ENCODE measurements around the gene RPL13A.
A peak's percentile ranks its signal among the peaks of the same experiment; 100 is the strongest.

The RPL13A gene

DNA sequence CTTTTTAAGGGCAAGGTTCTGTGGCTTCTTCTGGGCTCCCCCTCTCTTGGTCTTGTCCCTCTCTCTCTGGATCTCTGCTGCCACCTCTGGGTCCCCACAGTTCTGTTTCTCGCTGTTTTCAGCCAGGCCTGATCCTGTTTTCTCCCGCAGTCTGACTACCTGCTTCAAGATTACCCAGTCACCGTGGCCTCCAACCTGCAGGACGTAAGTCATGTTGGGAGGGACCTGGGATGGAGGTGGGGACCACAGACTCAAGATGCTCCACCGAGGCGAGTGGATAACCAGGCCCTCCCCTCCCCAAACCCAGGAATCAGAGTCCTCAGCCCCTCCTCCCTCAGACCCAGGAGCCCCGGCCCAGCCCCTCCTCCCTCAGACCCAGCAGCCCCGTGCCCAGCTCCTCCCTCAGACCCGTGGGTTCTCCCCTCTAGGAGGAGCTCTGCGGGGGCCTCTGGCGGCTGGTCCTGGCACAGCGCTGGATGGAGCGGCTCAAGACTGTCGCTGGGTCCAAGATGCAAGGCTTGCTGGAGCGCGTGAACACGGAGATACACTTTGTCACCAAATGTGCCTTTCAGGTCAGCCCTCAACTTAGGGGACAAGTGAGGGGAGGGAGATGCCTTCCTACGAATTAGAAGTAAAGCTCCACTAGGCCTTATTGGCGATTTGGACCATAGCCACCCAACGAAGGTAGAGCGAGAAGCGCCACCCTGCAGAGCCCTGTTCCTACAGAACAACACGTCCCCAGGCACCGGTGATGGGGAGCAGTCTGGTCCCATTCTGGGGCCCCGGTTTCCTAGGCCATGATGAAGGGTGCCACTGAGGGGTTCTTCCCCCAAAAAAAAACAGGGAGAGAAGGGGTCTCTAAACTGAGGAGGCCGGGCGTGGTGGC, 11.2 kb upstream of the RPL13A start:
- no peak for TF ChIP-seq JUND (IDR thresholded peaks at IDR 0.05; ENCODE audit: low read depth)
- peak; percentile 38 to 60 for DNase-seq (ENCODE audit: low read depth in 1 of 2, low spot score in 1 of 2)
- in situ Hi-C loops (cut with HindIII; ENCODE audit: low pct_unique_long_range_greater_than_20kb, low sequenced_read_pairs), result no loop called here

DNA sequence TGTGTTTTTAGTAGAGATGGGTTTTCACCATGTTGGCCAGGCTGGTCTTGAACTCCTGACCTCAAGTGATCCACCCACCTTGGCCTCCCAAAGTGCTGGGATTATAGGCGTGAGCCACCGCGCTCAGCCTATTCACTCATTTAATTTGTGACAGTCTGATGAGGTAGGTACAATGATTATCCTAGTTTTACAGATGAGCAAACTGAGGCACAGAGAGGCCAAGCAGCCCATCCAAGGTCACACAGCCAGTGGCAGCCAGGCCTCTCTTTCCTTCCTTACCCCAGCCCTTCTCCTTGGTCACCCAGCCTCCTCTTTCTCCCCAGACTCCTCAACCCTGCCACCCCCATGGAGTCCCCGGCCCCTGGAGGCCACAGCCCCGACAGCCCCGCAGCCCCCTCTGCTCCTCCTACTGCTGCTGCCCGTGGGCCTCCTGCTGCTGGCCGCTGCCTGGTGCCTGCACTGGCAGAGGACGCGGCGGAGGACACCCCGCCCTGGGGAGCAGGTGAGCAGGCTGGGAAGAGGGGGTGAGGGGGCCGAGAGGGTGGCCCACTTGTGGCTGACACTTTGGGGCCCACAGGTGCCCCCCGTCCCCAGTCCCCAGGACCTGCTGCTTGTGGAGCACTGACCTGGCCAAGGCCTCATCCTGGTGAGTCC, 7.3 kb upstream of the RPL13A start:
- TF ChIP-seq JUND (IDR thresholded peaks at IDR 0.05; ENCODE audit: low read depth), result no peak
- in situ Hi-C loops (cut with HindIII; ENCODE audit: low pct_unique_long_range_greater_than_20kb, low sequenced_read_pairs), result no loop called here
- DNase-seq (ENCODE audit: low read depth in 1 of 2, low spot score in 1 of 2), result no peak

DNA sequence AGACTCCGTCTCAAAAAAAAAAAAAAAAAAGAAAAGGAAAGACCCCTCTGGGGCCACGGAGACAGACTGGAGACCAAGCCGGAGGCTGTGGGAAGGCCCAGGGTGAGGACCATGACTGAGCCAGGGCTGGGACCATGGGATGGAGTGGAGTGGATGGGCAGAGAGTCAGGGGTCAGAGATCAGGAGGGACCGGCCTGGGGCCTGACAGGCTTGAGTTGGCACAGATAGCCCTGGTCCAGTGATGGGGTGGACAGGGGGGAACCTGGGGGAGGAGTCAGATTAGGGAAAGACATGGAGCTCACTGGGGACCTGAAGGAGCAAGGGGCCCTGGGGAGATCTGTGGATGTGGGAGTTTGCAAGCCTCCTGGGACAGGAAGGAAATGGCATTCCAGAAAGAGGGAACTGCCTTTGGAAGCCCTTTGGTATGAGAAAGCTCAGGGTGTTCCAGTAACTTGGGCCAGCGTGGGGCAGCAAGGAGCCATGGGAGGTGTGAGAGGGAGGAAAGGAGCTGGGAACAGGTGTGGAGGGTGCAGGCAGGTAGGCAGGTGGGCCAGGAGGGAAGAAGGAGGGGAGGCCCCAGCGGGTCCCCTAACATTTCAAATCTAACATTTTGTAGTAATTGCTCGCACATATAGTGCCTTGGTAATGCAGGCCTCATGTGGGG, 6.3 kb upstream of the RPL13A start:
- TF ChIP-seq JUND (IDR thresholded peaks at IDR 0.05; ENCODE audit: low read depth), result no peak
- in situ Hi-C loops (cut with HindIII; ENCODE audit: low pct_unique_long_range_greater_than_20kb, low sequenced_read_pairs), result no loop called here
- DNase-seq (ENCODE audit: low read depth in 1 of 2, low spot score in 1 of 2), result no peak

DNA sequence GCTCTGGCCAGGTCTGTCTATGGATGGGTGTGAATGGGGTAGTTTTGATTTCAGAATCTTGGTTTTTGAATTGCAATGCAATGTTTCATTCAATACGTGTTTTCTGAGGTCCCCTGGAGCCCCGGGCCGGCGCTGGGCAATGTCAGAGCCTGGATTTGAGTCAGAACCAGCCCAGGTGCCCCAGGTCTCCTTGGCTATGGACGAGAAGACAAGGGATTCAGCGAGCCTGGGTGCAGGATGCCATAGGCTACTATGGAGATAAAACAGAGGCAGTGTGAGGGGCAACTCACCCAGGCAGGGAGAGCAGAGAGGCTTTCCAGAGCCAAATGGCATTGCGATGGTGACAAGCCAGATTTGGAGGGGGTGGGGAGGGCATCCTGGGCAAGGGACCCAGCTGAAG, 1.2 kb upstream of the RPL13A start:
- in situ Hi-C loops (cut with HindIII; ENCODE audit: low pct_unique_long_range_greater_than_20kb, low sequenced_read_pairs), result no loop called here
- no peak for TF ChIP-seq JUND (IDR thresholded peaks at IDR 0.05; ENCODE audit: low read depth)
- DNase-seq (ENCODE audit: low read depth in 1 of 2, low spot score in 1 of 2), result no peak

DNA sequence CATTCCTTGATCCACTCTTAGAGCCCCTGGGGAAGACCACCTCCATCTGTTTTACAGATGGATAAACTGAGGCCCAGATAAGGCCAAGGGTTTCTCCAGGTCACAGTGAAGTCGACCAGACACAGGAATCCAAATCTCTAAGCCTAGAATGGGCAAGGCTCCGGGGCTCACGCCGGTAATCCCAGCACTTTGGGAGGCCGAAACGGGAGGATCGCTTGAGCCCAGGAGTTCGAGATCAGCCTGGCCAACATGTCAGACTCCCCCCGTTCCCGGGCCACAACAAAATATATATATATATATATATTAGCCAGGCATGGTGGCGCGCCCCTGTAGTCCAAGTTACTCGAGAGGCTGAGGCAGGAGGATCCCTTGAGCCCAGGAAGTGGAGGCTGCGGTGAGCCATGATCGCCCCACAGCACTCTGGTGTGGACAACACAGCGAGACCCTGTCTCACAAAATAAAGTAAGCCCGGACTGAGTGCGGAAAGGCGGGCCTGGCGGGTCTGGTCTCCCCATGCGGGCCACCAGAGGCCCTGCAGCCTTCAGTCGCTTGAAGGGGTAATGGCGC, 615 bp upstream of the RPL13A start:
- in situ Hi-C loops (cut with HindIII; ENCODE audit: low pct_unique_long_range_greater_than_20kb, low sequenced_read_pairs), result no loop called here
- no peak for DNase-seq (ENCODE audit: low read depth in 1 of 2, low spot score in 1 of 2)
- no peak for TF ChIP-seq JUND (IDR thresholded peaks at IDR 0.05; ENCODE audit: low read depth)

DNA sequence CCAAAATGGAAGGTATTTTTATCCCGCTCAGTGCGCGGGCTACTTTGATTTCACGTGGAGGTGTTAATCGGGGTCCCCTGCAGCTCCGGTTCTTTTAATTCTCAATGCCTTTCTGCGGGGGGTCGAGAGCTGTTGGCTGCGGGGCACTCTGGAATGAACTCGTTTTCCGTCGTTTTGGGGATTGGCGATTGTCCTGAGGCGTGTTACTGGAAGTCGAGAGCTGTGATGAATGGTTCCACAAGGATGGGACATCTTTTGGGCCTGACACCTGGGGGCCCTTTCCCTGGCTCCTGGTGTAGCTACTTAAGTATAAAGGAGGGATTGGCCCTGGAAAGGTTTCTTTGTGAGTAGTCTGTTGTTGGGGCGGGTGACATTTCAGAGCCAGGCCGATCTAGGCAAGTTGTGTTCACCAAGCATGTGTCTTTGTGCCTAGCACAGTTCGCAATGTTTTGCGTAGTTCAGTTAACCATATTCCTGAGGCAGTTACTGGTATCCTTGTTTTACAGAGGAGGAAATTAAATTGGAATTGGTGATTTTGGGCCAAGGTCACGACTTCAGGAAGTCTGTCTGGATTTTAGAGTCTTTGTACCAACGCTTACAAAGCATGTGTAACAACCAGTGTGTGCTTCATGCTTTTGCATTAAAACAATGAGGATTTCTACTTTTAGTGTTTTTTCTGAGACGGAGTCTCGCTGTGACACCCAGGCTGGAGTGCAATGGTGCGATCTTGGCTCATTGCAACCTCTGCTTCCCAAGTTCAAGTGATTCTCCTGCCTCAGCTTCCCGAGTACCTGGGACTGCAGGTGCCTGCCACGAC, 846 bp downstream of the RPL13A start:
- no peak for DNase-seq (ENCODE audit: low read depth in 1 of 2, low spot score in 1 of 2)
- in situ Hi-C loops (cut with HindIII; ENCODE audit: low pct_unique_long_range_greater_than_20kb, low sequenced_read_pairs), result no loop called here
- TF ChIP-seq JUND (IDR thresholded peaks at IDR 0.05; ENCODE audit: low read depth), result no peak

DNA sequence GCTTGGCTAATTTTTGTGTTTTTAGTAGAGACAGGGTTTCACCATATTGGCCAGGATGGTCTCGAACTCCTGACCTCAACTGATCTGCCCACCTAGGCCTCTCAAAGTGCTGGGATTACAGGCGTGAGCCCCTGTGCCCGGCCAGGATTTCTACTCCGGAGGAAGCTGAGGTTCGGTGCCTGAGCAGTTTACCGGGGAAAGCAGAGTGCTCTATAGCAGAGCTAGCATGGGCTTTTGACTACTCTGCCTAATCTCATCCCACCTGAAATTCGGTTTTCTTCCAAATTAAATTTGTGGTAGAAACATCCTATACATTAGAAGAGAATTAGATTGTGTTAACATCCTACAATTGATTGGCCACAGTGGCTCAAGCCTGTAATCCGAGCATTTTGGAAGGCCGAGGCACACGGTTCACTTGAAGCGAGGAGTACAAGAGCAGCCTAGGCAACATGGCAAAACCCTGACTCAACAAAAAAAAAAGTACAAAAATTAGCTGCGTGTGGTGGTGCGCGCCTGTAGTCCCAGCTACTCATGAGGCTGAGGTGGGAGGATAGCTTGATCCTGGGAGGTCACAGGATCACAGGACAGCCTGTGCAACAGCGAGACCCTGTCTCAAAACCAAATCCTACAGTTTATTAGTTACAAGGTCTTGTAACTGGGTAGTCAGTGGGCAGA, 1.6 kb downstream of the RPL13A start:
- TF ChIP-seq JUND (IDR thresholded peaks at IDR 0.05; ENCODE audit: low read depth), result no peak
- in situ Hi-C loops (cut with HindIII; ENCODE audit: low pct_unique_long_range_greater_than_20kb, low sequenced_read_pairs), result no loop called here
- DNase-seq (ENCODE audit: low read depth in 1 of 2, low spot score in 1 of 2), result no peak

DNA sequence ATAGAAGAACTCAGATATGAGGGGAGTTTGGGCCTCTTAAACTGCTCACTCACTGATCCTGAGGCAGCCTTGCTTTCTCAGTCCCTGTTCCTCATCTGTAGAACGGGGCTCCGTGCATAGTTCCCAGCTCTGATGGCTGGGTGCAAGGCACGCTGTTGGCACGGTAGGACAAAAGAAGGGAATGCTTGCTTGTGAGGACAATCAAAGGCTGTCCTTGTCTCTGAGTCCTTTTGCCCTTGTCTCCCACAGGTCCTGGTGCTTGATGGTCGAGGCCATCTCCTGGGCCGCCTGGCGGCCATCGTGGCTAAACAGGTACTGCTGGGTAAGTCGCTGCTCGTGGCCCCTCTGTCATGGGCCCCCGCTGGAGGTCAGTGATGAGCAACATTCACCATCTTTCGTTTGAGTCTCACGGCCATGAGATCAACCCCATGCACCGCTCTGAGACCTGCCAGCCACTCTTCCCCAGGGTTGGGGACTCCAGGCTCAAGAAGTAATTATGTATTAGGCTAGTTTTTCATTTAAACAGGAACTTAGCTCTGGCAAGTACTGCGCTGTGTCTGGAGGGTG, 2.3 kb downstream of the RPL13A start:
- DNase-seq (ENCODE audit: low read depth in 1 of 2, low spot score in 1 of 2), result no peak
- in situ Hi-C loops (cut with HindIII; ENCODE audit: low pct_unique_long_range_greater_than_20kb, low sequenced_read_pairs), result no loop called here
- no peak for TF ChIP-seq JUND (IDR thresholded peaks at IDR 0.05; ENCODE audit: low read depth)

DNA sequence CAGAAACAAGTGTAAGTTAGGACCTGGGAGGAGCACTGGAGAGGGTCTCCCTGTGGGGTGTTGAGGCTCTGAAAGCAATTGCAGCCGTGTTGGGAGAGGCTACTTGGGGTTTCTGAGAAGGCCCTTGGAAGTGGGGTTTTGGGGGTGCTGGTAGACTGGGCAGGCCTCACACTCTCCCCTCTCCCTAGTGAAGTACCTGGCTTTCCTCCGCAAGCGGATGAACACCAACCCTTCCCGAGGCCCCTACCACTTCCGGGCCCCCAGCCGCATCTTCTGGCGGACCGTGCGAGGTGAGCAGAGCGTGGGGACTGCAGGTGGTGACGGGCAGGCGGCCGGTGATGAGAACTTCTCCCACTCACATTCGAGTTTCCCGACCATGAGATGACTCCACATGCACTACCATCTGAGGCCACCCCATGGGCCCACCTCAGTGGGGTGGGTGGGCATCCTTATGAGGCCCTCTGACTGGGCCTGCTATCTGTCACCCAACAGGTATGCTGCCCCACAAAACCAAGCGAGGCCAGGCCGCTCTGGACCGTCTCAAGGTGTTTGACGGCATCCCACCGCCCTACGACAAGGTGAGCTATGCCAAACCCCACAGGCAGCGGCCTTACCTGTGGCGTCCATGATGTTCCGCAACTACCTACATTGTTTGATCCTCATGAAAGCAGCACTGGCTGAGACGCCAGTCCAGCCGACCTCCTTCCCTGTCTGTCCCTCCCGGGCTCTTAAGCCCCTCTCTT, 3.0 kb downstream of the RPL13A start:
- TF ChIP-seq JUND (IDR thresholded peaks at IDR 0.05; ENCODE audit: low read depth), result no peak
- no peak for DNase-seq (ENCODE audit: low read depth in 1 of 2, low spot score in 1 of 2)
- in situ Hi-C loops (cut with HindIII; ENCODE audit: low pct_unique_long_range_greater_than_20kb, low sequenced_read_pairs), result no loop called here

DNA sequence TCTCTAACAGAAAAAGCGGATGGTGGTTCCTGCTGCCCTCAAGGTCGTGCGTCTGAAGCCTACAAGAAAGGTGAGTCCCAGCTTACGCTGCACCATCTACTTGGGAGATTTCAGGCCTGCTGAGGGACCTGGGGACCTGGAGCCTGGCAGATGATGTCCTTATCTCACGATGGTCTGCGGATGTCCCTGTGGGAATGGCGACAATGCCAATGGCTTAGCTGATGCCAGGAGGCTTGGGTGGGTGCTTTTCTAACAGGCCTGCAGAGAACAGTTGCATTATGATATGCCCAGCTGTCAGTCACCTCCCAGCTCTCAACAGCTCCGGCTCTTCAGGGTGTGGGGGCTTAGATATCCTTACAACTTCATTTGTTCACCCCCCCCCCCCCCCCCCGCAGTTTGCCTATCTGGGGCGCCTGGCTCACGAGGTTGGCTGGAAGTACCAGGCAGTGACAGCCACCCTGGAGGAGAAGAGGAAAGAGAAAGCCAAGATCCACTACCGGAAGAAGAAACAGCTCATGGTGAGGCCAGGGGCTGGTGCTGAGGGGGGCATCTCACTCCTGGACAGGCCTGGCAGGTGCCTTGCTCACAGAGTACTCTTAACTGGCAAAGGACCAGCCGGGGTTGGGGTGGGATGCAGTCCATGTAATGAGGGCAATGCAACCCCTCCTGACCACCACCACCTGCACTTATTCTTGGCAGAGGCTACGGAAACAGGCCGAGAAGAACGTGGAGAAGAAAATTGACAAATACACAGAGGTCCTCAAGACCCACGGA, 3.8 kb downstream of the RPL13A start:
- TF ChIP-seq JUND (IDR thresholded peaks at IDR 0.05; ENCODE audit: low read depth), result no peak
- DNase-seq (ENCODE audit: low read depth in 1 of 2, low spot score in 1 of 2), result no peak
- in situ Hi-C loops (cut with HindIII; ENCODE audit: low pct_unique_long_range_greater_than_20kb, low sequenced_read_pairs), result no loop called here
